Fibroblast of mammary gland (primary cell): ENCODE data around the gene WDR46.

Experiments
- DNase-seq: peaks from one replicate; pipeline ENCODE4 v3.0.0-alpha.2; 2010; ENCODE audit warnings: low read depth
- H3K4me3 ChIP-seq: 2 replicates; pipeline ENCODE4 v1.5.1; 2011; ENCODE audit warnings: low read depth, mild to moderate bottlenecking, low read length, moderate library complexity; ENCODE audit not compliant: control insufficient read depth
- TF ChIP-seq, protein P1 (sequence below): conservative IDR thresholded peaks from 2 replicates; pipeline ENCODE4 v1.5.1; 2011; ENCODE audit warnings: low read depth, low read length, inconsistent platforms; ENCODE audit not compliant: control insufficient read depth, insufficient read depth

The WDR46 gene

DNA sequence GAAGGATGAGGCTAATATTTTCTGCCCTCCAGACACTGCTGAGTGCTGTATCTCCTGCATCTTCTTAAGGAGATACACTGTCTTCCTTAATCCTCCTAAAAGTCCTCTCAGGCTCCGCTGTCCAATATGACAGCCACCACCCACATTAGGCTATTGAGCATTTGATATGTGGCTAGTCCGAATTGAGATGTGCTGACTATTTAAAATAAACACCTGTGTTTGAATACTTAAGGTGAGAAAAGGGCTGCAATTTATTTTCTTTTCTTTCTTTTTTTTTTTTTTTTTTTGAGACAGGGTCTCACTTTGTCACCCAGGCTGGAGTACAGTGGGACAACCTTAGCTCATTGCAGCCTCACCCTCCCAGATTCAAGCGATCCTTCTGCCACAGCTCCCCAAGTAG lies 12.8 kb upstream of the WDR46 start:
- no peak for DNase-seq

DNA sequence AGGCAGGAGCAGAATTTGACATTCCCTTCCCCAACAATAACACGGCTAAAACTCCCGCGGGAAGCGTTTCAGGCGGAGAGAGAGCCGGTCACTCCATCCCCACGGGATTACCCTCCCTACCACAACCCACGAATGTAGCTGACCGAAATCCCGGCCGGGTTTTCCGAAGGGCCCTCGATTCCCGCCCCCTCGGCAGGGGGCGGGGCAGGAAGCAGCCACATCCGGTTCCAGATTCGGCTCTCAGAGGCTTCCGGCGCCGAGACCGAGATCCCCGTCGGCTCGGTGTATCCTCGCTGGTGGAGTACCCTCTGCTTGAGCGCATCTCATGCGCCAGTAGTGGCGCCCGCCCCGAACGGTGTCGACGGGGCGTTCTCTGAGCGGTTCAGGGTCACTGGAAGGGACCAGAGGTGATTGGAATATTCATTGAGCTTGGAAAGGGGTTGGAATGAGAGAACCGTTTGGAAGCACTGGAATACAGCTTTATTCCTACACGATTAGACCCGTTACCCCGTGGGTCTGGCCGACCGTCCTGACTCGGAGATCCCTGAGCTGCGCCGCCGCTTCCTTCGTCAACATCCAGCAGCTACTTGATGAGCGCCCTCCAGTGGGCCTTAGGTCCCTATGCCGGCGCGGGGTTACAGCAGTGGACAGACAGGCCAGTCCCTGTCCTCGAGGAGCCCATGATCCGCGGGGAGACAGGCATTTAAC lies 10.4 kb upstream of the WDR46 start:
- peak; percentile 87 for DNase-seq
- TF ChIP-seq, protein P1, sequence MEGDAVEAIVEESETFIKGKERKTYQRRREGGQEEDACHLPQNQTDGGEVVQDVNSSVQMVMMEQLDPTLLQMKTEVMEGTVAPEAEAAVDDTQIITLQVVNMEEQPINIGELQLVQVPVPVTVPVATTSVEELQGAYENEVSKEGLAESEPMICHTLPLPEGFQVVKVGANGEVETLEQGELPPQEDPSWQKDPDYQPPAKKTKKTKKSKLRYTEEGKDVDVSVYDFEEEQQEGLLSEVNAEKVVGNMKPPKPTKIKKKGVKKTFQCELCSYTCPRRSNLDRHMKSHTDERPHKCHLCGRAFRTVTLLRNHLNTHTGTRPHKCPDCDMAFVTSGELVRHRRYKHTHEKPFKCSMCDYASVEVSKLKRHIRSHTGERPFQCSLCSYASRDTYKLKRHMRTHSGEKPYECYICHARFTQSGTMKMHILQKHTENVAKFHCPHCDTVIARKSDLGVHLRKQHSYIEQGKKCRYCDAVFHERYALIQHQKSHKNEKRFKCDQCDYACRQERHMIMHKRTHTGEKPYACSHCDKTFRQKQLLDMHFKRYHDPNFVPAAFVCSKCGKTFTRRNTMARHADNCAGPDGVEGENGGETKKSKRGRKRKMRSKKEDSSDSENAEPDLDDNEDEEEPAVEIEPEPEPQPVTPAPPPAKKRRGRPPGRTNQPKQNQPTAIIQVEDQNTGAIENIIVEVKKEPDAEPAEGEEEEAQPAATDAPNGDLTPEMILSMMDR, result peak; percentile 68
- H3K4me3 ChIP-seq, result peak overlapping the region; percentile 91

More for the DNA sequence above, 12.8 kb upstream of the WDR46 start:
- TF ChIP-seq, protein P1, result no peak
- H3K4me3 ChIP-seq, result no peak overlapping the region

DNA sequence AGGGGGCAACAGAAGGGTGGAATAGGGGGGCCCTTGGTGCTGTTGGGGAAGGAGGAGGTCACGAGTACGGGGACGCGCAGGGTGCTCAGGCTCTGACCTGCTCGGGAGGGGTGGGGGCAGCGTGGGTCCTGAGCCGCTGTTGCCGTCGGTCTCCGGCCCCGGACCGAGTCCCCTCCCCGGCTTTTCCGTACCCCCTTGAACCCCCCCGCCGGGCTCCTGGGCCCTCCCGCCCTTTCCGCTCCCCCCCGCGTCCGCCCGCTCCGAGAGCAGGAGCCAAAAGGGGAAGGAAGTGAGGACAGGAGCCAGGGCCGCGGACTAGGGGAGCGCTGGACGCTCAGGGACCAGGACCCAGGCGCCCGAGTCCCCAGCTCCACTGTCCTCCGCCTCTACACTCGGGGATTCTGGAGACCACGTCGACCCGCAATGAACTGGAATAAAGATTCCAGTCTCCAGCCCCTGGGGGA lies 9.8 kb upstream of the WDR46 start, which contains the start of gene RGL2:
TSS of gene RGL2 (minus strand) at position 170 of the 464 bp plus-strand sequence. CDS start 332 bp downstream, outside the sequence.
- H3K4me3 ChIP-seq, result peak within 1 kb of the TSS; percentile 91
- no peak for DNase-seq
- TF ChIP-seq, protein P1, result no peak

DNA sequence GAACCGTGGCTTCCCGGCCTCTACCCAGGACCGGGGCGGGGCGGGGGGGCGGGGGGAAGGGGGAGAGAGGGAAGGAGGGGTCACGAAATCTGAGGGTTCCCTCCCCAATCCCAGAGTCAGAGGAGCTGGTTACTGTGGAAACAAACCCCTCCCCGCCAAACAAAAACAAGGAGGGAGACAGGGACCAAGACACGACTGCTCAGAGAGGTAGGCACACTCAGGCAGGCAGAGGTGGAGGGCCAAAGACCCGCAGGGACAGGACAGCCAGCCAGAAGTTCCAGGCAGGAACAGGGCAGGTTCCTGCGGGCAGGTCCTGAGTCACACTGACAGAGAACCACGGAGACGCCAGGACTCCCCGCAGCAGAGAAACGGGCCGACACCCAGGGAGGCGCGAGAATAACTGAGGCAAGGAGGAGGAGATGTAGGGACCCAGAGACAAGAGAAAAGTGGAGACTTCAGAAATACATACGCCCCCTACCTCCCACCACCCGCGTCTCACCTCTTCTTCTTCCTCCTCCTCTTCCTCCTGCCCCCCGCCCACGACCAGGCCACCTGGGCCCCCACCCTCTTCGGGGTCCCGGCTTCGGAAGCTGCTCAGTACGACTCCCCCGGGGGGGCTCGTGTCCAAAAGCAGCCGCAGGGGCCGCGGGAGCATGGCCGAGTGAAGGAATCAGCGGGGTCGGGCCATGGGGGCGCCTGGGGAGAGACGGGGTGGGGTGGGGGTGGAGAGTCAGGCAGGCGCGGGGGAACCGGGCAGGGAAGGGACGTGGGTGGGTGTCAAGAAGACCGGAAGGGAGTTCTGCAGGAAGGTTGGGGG lies 9.1 kb upstream of the WDR46 start:
- peak overlapping the region; percentile 91 for H3K4me3 ChIP-seq
- DNase-seq, result peak; percentile 80
- TF ChIP-seq, protein P1, result no peak

DNA sequence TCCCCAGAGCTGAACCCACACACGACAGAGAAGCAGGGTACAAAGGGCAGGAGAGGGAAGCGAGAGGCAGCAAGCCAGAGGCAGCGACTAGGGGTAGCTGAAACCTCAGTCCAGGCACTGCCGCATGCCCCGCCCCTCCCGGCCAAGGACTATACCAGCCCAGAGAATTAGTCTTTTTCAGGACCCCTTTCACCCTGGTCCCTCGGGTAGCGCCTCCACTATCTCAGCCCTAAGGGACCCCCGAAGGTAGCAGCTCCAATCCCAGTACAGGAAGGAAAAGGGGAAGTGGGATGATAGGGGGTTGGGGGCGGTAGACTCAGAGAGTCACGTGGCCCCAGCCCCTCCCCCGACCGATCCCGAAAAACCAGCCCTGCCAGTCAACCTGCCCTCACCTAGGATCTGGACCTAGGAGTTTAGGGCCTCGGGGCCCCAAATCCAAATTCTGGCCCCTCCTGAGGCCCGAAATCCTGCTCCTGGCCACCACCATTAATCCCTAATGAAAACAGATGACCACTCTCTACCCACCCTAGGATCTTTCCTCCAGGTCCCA lies 8.4 kb upstream of the WDR46 start:
- peak overlapping the region; percentile 91 for H3K4me3 ChIP-seq
- TF ChIP-seq, protein P1, result no peak
- DNase-seq, result no peak

DNA sequence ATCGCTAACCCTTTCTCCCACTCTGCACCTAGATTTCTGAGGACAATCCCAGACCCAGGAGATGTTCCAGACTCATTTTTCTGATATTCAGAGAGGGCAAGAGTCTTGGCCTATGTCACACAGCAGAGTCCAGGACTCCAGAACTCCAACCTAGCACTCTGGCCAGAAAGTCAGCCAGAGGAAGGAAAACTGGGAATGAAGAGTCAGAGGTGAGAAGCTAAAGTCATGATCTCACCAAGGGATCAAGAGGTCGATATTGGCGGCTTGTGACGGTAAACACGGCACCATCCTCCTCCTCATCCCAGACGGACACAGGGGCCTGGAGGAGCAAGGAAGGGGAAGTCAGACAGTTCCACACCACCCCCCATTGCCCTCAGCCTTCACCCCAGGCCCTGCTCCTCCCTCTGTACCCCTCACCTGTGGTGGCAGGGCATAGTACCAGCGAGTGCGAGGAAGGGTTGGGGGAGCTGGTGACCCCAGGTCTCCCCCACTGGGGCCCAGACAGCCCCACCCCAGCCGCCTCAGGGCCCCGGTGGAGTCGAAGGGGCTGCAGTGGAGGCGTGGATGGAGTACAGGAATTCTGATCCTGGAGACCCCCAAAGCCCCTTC lies 7.9 kb upstream of the WDR46 start:
- TF ChIP-seq, protein P1, result no peak
- no peak overlapping the region for H3K4me3 ChIP-seq
- no peak for DNase-seq
